SH-SY5Y (cell line): Measurements from ENCODE around the gene LRFN5.

Experiments used
- GATA2 ChIP-seq: IDR thresholded peaks from 2 replicates; pipeline ENCODE4 v1.6.1; 2011; ENCODE audit warnings: mild to moderate bottlenecking, low read depth, low read length
- GATA3 ChIP-seq: IDR thresholded peaks from 2 replicates; pipeline ENCODE4 v1.6.1; 2011; ENCODE audit warnings: low read depth, mild to moderate bottlenecking, low read length, moderate library complexity

DNA sequence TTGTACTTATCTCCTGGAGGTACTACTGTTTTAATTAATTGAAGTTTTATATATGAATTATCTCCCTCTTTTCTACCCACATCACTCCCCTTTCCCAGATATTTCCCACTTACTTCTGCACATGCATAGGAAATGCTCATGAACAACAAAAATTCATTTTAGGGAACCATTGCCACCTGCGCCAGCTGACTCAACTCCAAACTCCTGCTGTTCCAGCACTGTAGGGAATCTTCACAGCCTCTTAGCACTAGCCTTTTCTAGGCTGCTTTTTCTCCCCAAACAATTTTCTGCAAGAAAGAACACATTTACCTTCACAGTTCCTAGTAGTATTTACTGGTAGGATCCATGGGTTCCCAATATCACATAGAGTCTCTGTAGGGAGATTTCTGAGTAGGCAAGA is 268.4 kb downstream of the LRFN5 start:
- no peak for TF ChIP-seq GATA3
- no peak for TF ChIP-seq GATA2
